AG09309 (cell line): Measurements from ENCODE around the gene TSPAN9.

Experiments used
- DNase-seq: peaks from one replicate; pipeline ENCODE4 v3.0.0-alpha.2; 2010; ENCODE audit warnings: low read depth
- H3K4me3 ChIP-seq: 2 replicates; pipeline ENCODE4 v1.5.1; 2011; ENCODE audit warnings: mild to moderate bottlenecking, low read depth, low read length, moderate library complexity; ENCODE audit not compliant: control insufficient read depth
- TF ChIP-seq, protein P1 (sequence below): IDR thresholded peaks from 2 replicates; pipeline ENCODE4 v1.5.1; 2011; ENCODE audit warnings: mild to moderate bottlenecking, low read depth, low read length, inconsistent platforms; ENCODE audit not compliant: insufficient read depth, control insufficient read depth; ENCODE audit errors: missing control alignments

The TSPAN9 gene

DNA sequence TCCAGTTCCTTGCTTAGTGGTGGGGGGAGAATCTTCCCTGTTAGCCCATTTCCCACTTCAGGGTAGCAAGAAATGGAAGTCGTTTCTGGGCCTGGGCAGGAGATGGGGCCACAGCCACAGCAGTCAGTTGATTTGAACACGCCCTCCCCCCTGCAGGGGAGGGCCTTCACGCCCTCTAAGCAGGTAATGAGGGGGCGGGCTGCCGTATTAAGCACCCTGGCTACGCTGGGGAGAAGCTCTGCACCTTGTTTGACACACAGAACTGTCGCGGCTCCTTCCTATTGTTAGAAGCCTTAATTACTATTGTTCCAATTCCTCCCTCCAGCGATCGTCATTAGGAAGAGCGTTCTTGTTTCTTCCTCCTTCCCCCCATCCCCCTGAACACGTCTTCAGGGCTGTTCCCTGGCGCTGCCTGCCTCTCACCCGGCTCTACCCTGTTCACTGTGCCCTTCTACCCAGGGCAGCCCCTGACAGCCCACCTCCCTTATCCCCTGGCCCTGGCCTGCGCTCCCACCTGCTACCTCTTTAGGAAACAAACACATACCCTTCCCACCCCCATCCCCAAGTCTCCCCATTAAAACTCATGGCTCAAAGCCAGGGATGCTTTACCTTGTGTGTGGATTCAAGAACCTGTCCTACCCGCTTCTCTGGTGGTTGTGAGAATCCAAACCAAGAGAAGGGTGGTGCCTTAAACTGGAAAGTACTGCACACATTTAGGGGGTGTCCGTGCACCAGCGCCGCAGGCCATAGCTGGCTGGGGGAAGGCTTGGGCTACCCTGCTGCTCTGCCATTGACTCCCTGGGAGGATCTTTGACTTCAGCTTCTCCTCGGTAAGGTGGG lies 137.6 kb downstream of the TSPAN9 start:
- no peak overlapping the region for H3K4me3 ChIP-seq
- no peak for DNase-seq
- TF ChIP-seq, protein P1, sequence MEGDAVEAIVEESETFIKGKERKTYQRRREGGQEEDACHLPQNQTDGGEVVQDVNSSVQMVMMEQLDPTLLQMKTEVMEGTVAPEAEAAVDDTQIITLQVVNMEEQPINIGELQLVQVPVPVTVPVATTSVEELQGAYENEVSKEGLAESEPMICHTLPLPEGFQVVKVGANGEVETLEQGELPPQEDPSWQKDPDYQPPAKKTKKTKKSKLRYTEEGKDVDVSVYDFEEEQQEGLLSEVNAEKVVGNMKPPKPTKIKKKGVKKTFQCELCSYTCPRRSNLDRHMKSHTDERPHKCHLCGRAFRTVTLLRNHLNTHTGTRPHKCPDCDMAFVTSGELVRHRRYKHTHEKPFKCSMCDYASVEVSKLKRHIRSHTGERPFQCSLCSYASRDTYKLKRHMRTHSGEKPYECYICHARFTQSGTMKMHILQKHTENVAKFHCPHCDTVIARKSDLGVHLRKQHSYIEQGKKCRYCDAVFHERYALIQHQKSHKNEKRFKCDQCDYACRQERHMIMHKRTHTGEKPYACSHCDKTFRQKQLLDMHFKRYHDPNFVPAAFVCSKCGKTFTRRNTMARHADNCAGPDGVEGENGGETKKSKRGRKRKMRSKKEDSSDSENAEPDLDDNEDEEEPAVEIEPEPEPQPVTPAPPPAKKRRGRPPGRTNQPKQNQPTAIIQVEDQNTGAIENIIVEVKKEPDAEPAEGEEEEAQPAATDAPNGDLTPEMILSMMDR = no peak

DNA sequence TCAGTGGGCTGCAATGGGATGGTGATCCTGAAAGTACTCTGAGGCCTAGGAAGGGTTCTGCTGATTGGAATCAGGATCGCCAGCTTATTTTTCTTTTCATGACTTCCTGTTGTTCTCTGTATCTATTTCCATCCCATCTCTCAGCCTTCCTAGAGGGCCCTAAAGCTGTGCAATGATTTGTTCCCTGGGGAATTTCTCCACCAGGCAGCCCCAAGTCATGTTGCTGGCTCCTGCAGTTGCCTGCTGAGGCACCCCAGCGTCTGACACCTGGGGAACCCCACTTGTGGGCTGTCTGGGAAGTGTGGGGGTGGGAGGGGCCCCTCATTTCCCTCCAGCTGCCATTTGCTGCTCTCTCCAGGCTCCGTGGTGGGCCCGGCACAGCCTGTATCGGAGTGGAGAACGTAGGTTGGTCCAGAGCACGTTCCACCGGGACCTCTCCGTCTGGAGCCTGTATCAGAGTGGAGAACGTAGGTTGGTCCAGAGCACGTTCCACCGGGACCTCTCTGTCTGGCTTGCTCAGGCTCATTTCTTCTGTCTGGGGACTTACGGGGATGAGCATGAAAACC lies 138.3 kb downstream of the TSPAN9 start:
- TF ChIP-seq, protein P1 = no peak
- H3K4me3 ChIP-seq = no peak overlapping the region
- DNase-seq = no peak

DNA sequence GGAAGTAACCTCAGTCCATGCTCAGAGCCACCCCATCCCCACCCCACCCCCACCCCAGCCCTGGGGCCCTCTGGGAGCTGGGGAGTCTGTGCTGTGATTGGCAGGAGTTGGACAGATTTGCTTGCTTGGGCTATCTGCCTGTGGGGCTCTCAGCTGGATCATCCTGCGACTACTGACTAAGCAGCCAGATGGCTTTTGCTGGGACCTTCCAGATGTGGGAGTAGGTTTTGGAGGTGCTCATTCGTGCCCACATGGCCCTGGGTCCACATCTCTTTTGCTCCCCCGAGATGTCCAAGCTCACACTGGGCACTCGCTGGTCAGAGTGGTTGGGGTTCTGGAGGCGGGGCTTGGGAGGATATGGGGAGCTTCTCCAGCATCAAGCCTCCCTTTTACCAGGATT lies 138.9 kb downstream of the TSPAN9 start:
- TF ChIP-seq, protein P1 = no peak
- no peak overlapping the region for H3K4me3 ChIP-seq
- no peak for DNase-seq

DNA sequence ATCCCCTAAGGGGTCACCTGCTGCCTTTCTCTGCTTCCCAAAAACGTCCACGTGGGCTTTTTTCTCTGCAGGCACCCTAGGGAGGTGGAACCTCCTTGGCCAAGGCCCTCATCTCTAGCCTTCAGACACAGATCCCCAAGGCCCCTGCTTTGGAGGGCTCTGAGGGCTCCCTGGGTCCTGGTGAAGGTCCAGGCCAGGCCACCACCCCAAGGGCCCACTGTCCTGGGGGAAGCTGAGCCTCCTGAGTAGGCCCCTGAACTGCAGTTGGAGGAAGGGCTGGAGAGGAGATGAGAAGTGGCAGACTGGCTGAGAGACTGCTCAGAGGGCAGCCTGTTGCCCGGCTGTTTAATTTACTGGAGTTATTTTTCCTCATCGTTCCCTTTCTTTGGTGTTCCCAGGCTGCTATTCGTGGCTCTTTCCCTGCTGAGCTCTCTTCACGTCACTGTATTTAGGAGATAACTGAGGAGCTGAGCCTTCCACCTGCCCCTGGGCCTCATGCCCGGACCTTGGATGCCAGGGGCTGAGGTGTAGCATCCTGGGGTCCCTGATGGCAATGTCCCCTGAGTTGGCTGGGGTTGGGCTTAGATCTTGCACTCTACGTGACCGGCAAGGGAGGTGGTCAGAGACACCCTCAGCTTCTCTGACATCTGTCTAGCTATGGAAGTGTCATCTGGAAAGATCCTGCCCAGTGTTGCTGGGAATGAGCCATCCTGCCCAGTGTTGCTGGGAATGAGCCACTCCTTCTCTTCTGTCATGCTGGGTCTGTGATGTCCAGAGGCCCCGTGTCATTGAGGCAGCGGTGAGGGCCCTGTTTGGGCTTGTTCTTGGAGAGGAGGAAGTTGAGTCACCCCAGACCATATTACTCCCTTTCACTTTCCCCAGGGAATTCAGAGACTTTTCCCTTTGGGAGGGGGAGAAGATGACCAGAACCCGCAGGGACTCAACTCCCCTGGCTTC lies 139.8 kb downstream of the TSPAN9 start:
- TF ChIP-seq, protein P1 = no peak
- DNase-seq = peak; percentile 29
- H3K4me3 ChIP-seq = no peak overlapping the region

DNA sequence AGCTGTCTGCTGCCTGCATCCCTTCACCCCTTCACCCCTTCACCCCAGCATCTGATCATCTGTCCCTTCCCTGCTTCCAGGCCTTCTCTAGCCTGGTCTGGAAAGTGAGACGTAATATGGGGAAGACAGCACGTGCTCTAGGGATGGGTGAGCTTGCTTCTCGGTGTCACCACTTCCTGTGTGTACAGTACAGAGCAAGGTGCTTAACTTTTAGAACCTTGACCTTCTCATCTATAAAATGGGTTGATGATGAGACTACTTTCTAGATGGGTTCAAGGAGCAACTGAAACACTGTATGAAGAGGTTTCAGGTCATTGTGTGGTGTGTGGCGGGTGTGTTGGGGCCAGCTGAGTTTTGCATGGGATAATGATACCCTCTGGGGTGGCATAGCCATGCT lies 140.5 kb downstream of the TSPAN9 start:
- H3K4me3 ChIP-seq = no peak overlapping the region
- TF ChIP-seq, protein P1 = no peak
- no peak for DNase-seq
